VCaP (cell line): Measurements from ENCODE around the gene S100A1.

ENCODE experiments used
- H3K27ac ChIP-seq: fragments of 450-650 bp; 2 replicates; pipeline ENCODE4 v1.5.1; 2017
- TF ChIP-seq, protein P1 (sequence below): fragments of 450-650 bp; conservative IDR thresholded peaks from 2 replicates; pipeline ENCODE4 v1.5.1; 2017; ENCODE audit warnings: mild to moderate bottlenecking, moderate library complexity

S100A1 gene

DNA sequence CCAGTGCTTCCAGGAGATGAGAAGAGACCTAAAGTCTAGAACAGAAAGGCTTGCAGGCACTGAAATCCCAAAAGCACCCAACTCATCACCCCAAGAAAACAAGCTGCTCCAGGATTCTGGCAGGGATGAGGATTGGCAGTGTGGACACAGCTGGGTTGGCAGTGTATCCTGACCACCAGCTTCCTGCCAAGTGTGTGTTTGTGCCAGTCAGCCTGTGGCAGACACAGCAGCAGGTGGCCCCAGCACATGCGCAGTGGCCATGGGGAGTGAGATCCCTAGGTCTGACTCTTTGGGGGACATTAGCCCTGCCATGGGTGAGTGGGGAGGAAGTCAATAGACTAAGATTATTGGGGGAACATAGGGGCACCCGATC, 21.6 kb downstream of the S100A1 start:
- H3K27ac ChIP-seq, result peak overlapping the region; percentile 79
- TF ChIP-seq, protein P1, sequence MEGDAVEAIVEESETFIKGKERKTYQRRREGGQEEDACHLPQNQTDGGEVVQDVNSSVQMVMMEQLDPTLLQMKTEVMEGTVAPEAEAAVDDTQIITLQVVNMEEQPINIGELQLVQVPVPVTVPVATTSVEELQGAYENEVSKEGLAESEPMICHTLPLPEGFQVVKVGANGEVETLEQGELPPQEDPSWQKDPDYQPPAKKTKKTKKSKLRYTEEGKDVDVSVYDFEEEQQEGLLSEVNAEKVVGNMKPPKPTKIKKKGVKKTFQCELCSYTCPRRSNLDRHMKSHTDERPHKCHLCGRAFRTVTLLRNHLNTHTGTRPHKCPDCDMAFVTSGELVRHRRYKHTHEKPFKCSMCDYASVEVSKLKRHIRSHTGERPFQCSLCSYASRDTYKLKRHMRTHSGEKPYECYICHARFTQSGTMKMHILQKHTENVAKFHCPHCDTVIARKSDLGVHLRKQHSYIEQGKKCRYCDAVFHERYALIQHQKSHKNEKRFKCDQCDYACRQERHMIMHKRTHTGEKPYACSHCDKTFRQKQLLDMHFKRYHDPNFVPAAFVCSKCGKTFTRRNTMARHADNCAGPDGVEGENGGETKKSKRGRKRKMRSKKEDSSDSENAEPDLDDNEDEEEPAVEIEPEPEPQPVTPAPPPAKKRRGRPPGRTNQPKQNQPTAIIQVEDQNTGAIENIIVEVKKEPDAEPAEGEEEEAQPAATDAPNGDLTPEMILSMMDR, result no peak

DNA sequence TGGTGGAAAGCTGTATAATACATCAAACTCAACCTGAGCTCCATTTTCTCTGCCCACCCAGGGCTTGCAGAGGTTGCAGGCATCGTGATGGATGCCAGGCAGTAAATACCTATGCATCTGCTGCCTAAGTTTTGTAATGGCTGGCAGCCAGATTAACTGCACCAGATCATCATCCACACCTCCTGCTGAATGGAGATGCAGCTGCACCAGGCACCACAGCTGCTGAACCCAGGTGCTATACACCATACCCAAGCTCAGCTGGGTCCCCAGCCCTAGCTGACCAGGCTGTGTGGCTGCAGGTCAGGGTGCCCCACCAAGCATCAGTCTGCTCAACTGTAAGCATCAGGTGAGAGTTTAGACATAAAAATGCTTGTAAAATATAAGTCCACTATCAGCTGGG, 23.5 kb downstream of the S100A1 start:
- TF ChIP-seq, protein P1, result no peak
- H3K27ac ChIP-seq, result no peak overlapping the region

DNA sequence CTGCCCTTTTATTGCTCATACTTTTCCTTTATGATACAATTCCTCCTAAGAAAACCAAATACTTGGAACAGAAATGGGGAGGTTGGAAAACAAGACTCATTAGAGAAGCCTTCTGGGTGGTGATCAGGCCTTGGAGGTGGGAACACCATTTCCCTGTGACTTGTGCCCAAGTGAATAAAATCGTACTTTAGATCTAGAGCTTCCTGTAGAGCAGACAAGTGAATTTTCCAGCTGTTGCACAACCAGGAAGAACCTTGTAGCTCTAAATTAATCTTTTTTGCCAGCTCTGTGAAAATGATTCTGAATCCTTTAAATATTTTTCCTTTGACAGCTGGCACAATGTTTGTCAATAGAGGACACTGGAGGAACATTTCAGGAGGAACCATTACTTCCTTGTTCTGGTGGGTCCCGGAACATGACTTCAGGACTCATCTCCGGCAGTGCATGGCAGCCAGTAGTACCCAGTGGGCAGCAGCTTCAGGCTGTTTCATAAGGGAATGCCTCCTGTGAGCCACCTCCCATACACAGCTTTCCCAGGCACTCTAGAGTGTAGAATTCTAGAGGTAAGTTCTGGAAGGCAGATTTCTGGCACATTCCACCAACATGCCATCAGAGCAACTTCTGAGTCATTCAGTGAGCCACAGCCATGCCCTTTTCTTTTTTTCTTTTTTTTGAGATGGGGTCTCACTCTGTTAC, 24.7 kb downstream of the S100A1 start:
- no peak overlapping the region for H3K27ac ChIP-seq
- TF ChIP-seq, protein P1, result no peak

DNA sequence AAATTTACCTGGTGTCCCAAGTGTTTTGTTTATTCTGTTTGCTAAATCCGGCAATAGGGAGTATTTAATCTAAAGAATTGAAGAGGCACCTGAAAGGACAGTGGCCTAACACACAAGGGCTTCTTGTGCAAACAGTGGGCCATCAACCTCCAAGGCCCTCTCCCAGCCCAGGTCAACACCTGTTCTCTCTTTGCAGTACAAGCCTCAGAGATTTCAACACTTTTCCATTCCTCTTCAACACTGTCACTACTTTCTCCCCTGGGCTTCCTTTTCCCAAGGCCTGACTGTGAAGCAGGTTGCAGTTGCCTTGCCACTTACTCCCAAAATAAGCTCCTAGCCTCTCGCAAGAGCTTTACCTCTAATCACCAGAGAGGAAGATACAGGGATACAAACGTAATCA, 27.1 kb downstream of the S100A1 start:
- TF ChIP-seq, protein P1, result no peak
- no peak overlapping the region for H3K27ac ChIP-seq

DNA sequence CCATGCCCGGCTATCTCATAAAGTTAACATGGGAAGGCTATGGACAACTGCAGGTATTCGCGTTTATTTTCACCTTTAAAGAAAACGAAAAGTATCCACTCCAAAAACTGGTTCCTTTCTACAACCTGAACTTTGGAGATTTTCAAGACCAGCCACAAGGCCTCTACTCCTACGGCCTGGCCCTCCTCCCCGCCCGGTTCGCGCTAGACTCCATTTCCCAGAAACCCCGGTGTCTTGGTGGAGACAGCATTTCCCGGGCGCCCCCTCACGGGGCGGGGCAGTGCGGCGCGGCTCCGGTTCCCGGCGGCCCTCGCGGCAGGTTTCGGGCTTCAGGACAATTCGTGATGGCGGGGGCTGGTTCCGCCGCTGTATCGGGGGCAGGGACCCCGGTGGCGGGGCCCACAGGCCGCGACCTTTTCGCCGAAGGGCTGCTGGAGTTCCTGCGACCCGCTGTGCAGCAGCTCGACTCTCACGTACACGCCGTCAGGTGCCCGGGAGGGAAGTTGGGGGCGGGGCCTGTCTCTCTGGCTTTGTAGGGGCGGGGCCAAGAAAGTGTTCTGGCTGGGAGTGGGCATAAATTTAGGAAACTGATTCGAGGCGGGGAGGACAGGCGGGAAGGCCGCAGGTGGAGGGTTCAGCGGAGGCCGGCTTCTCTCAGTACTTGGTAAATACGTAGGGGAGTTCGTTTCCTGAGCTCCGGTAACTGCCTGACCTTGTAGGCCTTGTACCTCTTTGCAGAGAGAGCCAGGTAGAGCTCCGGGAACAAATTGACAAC, 30.4 kb downstream of the S100A1 start, which contains the start of gene SNAPIN:
Gene SNAPIN (plus strand): TSS at position 304 of the 775 bp plus-strand sequence. CDS start 41 bp downstream, at position 345.
- peak within 1 kb of the TSS; percentile 91 for H3K27ac ChIP-seq
- TF ChIP-seq, protein P1, result no peak

DNA sequence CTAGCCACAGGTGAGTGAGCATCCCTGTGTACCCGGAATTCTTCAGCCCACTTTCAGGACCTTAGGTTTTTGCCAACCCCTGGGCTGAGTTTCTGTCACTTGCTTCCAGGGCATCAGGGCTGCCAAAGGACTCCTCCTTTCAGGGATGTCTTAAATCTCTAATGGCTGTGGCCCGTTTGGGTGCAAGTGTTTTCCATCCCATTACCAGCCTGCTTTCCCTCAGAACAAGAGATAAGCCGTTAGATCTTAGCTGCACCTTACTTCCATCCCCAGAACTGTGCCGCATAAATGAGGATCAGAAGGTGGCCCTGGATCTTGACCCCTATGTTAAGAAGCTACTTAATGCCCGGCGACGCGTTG, 30.9 kb downstream of the S100A1 start:
- H3K27ac ChIP-seq, result peak overlapping the region; percentile 91
- TF ChIP-seq, protein P1, result no peak

DNA sequence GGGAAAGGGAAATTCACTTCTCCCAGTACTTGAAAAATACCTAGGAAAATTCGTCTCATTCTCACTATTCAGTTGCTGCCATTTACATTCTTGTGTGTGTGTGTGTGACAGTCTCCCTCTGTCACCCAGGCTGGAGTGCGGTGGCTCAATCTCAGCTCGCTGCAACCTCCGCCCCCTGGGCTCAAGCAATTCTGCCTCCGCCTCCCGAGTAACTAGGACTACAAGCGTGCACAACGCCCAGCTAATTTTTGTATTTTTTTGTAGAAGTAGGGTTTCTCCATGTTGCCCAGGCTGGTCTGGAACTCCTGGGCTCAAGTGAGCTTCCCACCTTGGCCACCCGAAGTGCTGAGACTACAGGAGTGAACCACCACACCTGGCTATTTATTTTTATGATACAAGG, 31.4 kb downstream of the S100A1 start:
- H3K27ac ChIP-seq, result peak overlapping the region; percentile 91
- TF ChIP-seq, protein P1, result no peak
